Mesodermal cell (in vitro differentiated cells): ENCODE results near the gene POLR2F.

Experiments used
- H3K27ac ChIP-seq: 2 replicates; pipeline ENCODE4 v1.7.0; 2013; ENCODE audit warnings: mild to moderate bottlenecking, low read depth, low read length, moderate library complexity; ENCODE audit not compliant: severe bottlenecking
- H3K36me3 ChIP-seq: 2 replicates; pipeline ENCODE4 v1.7.1; 2013; ENCODE audit warnings: mild to moderate bottlenecking, low read length, moderate library complexity; ENCODE audit not compliant: control insufficient read depth, insufficient read depth
- H3K4me1 ChIP-seq: one replicate; pipeline ENCODE4 v1.7.1; 2013; ENCODE audit warnings: mild to moderate bottlenecking, low read length; ENCODE audit not compliant: insufficient read depth, control insufficient read depth, poor library complexity, severe bottlenecking
- H3K4me3 ChIP-seq: 2 replicates; pipeline ENCODE4 v1.7.0; 2013; ENCODE audit warnings: low read length, control low read depth, mild to moderate bottlenecking; ENCODE audit not compliant: insufficient read depth, poor library complexity, severe bottlenecking; ENCODE audit errors: extremely low read depth
- H3K9me3 ChIP-seq: 2 replicates; pipeline ENCODE4 v1.7.1; 2013; ENCODE audit warnings: mild to moderate bottlenecking, low read length, moderate library complexity; ENCODE audit not compliant: control insufficient read depth
- WGBS, 2 experiments: methylation state at CpG; one replicate each; pipeline ENCODE4 v1.1.5; 2013; ENCODE audit warnings: missing lambda C conversion rate in 2 of 2; ENCODE audit not compliant: insufficient coverage in 2 of 2; 5-methylcytosine and 5-hydroxymethylcytosine counted together

Gene POLR2F

DNA sequence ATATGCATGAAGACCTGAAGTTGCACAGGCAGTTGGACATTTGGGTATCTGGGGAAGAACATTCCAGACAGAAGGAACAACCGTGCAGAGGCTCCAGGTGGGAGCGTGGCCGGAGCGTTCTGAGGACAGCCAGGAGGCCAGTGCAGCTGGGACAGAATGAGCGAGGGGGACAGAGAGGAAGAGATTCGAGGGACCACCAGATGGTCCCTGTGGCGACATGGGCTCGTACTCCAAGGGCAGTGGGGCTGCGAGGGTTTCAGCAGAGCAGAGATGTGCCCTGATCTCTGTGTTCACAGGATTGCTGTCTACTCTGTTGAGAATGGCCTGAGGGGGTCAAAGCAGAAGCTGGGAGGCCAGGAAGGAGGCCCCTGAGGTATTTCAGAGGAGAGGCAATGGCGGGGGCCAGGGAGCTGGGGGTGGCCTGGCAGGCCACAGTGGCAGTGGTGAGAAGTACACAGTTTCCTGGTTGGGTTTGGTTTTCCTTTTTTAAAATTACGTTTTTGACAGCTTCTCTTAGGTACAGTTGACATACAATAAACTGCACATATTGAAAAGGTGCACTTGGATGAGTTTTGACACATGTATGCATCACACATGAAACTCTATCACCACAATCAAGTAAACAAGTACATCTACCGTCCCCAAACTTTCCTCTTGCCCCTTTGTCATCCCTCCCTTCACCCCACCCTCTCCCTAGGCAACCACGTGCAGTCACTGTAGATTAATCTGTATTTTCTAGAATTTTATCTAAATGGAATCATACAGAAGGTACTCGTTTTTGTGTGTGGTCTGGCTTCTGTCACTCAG lies 55.7 kb downstream of the POLR2F start:
- WGBS, 2 experiments, result 88 to 92% methylated on average over 9 to 10 of the region's 14 CpGs
- no peak overlapping the region for H3K4me3 ChIP-seq
- H3K4me1 ChIP-seq, result no peaks in the 10 kb centered on the region
- no peaks in the 10 kb centered on the region for H3K9me3 ChIP-seq
- H3K27ac ChIP-seq, result no peak overlapping the region
- no peaks in the 10 kb centered on the region for H3K36me3 ChIP-seq

DNA sequence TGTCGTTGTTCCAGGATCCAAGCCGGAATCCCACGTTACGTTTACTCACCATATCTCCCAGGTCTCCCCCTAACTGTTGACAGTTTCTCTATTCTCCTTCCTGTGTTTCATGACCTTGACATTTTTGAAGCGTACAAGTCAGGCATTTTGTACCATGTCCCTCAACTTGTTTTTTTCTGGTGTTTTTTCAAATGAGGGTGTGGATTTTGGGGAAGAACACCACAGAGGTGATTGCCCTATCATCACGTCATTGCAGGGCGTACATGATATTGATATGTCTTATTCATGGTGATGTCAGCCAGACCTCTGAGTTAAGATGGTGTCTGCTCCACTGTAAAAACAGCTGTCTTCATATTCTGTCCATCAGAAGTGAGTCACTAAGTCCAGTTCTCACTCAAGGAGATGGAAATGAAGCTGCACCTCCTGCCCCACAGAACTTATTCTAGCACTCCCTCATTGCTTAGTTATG lies 59.1 kb downstream of the POLR2F start:
- no peaks in the 10 kb centered on the region for H3K9me3 ChIP-seq
- H3K27ac ChIP-seq, result no peak overlapping the region
- H3K4me3 ChIP-seq, result no peak overlapping the region
- no peaks in the 10 kb centered on the region for H3K4me1 ChIP-seq
- no peaks in the 10 kb centered on the region for H3K36me3 ChIP-seq
- WGBS, 2 experiments, result 93 to 94% methylated on average over 5 of the region's 7 CpGs

DNA sequence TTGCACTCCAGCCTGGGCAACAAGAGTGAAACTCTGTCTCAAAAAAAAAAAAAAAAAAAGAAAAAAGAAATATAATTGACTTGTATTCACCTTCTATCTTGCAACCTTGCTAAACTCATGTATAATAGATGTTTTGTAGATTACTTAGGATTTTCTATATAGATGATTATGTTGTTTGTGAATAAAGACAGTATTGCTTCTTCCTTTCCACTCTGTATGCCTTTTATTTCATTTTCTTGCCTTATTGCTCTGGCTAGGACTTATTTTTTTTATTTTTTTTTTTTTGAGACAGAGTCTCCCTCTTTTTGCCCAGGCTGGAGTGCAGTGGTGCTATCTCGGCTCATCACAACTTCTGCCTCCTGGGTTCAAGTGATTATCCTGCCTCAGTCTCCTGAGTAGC lies 60.6 kb downstream of the POLR2F start:
- H3K36me3 ChIP-seq, result no peaks in the 10 kb centered on the region
- H3K4me3 ChIP-seq, result no peak overlapping the region
- no peaks in the 10 kb centered on the region for H3K4me1 ChIP-seq
- WGBS, 2 experiments, result 83 to 92% methylated on average over 1 of the region's 1 CpG
- no peak overlapping the region for H3K27ac ChIP-seq
- H3K9me3 ChIP-seq, result no peaks in the 10 kb centered on the region

DNA sequence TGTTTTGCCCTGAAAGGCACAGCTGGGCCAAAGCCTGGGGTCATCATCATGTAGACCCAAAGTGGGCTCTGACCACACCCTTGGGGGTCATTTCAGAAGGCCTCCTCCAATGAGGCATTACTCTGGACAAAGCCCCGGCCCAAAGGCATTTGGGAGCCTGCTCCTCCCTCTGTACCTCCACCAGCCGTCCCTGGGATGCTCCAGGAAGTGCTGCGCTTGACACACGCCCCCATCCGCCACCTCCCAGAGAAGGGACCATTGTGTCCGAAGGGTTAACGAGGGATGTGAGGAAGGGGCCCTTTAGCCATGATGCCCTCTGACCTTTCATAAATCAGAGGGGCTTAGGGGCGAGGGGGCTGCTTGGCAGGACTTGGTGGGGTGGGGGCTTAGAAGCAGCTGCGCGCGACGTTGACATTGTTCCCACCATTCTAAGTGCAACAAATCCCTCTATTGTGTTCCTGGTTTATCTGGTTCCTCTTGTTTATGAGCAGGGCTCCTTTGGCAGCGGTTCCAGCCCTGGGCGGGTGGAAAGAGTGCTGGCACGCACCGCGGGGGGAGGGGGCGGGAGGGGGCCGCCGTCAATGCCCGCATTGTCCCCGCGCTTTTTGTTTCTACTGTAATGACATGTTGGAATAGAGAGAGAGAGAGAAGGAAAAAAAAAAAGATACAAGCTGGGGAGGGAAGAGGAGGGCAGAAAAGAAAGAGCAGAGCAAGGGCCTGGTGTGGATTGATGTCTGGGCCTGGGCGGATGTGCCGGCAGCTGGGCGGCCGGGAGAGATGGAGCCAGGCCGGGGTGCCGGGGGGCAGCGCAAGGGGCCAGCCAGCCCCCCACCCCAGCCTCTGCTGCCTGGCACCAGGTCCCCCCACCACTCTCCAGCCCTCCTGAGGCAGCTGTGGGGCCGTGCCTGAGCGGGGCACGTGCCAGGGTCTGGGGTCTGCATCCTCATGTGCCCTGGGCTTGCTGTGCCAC lies 63.0 kb downstream of the POLR2F start:
- H3K9me3 ChIP-seq, result no peaks in the 10 kb centered on the region
- 86 to 92% methylated on average over 16 to 28 of the region's 33 CpGs for WGBS, 2 experiments
- H3K27ac ChIP-seq, result no peak overlapping the region
- no peak overlapping the region for H3K4me3 ChIP-seq
- no peaks in the 10 kb centered on the region for H3K4me1 ChIP-seq
- H3K36me3 ChIP-seq, result no peaks in the 10 kb centered on the region

DNA sequence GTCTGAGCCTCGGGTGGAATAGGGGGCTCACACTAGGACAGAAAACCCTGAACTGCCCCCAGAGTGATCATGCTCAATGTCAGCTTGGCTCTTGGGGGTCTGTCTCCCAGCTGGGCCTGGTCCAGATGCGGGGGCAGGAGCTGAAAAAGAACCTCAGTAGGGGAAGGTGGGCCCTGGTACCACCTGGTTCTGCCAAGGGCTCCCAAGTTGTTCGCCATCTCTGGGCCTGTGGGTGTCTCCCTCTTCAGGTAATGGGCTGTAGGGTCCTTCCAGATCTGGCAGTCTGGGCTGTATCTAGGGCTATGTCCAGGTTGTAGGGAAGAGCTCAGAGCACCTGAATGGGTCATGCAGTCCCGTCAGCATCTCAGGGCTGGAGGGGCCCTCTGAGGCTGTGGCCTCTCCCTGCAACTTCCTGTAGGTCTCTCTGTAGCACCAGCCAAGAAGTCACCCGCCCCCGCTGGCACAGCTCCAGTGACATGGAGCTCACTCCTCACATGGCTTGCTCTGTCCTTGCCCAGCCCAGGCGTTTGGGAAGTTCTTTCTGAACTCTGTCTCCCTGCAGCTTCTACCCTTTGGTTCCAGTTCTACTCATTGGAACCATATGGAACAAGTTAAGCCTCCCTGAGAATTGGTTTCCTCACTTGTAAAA lies 63.9 kb downstream of the POLR2F start:
- H3K4me1 ChIP-seq, result no peaks in the 10 kb centered on the region
- 96 to 99% methylated on average over 7 of the region's 7 CpGs for WGBS, 2 experiments
- H3K27ac ChIP-seq, result no peak overlapping the region
- no peaks in the 10 kb centered on the region for H3K36me3 ChIP-seq
- no peak overlapping the region for H3K4me3 ChIP-seq
- no peaks in the 10 kb centered on the region for H3K9me3 ChIP-seq

DNA sequence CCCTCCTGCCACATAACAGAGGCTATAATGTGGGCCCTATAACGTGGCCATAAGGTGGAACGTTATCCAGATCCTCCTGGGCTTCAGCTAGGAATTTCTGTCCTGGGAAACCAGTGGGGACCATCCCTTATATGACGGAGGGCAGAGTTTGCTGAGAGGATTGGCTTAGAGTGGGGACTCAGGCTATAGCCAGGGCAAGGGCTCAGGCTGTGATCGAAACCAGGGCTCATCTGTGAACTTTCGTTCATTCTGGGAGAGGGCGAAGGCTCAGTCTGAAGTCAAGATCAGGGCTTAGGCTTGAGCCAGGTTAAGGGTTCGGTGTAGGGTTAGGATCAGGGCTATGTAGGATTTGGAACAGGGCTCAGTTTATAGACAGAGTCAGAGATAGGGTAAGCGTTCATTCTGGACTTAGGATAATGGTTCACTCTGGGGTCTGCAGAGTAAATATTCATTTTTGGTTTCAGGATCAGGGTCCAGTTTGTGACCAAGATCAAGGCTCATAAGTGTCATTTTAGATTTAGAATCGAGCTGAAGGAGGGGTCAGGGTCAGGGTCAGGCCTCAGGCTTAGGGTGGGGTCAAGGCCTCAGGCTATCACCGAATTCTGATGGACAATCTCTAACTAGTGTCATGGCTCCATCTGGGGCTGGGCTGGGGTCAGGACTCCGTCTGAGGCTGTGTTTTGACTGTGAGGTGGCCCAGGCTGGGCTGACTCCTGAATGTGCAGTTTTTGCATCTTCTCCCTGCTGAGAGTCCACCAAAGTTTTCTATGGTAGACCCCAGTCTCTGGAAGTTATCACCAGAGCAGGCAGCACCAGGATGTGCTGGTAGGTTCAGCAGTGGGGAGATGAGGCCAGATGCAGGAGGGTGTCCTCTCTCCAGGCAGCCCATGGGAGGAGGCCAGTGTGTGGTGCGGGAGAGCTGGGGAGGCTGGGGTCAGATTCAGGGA lies 64.7 kb downstream of the POLR2F start:
- Histone ChIP-seq H3K9me3 (no peaks in the 10 kb centered on the region), H3K36me3 (no peaks in the 10 kb centered on the region), H3K4me3 (no peak overlapping the region), H3K27ac (no peak overlapping the region), H3K4me1 (no peaks in the 10 kb centered on the region)
- WGBS, 2 experiments, result 89 to 93% methylated on average over 12 of the region's 12 CpGs
